Choroid plexus epithelial cell (primary cell): Measurements from ENCODE around the gene XPO6.

Source experiments
- DNase-seq: peaks from one replicate; pipeline ENCODE4 v3.0.0-alpha.2; 2010; ENCODE audit warnings: low read depth
- H3K4me3 ChIP-seq: 2 replicates; pipeline ENCODE4 v1.5.1; 2011; ENCODE audit warnings: low read depth, mild to moderate bottlenecking, control low read depth, low read length, moderate library complexity
- CTCF ChIP-seq: conservative IDR thresholded peaks from 2 replicates; pipeline ENCODE4 v1.5.1; 2011; ENCODE audit warnings: low read depth, mild to moderate bottlenecking, control low read depth, inconsistent platforms, low read length, moderate library complexity

XPO6 gene

GRCh38 chr16:28139530-28139929, 72.2 kb downstream of the XPO6 start:
- no peak for TF ChIP-seq CTCF
- H3K4me3 ChIP-seq, result no peak overlapping the region
- no peak for DNase-seq

- H3K4me3 ChIP-seq, result no peak overlapping the region
- peak; percentile 36 for DNase-seq
- TF ChIP-seq CTCF, result peak; percentile 49
Measured at GRCh38 chr16:28136751-28137434, 74.9 kb downstream of the XPO6 start.

GRCh38 chr16:28133666-28134065, 78.1 kb downstream of the XPO6 start:
- no peak for DNase-seq
- no peak for TF ChIP-seq CTCF
- H3K4me3 ChIP-seq, result no peak overlapping the region

- TF ChIP-seq CTCF, result no peak
- DNase-seq, result no peak
- no peak overlapping the region for H3K4me3 ChIP-seq
Measured at GRCh38 chr16:28131743-28132393, 79.9 kb downstream of the XPO6 start.

GRCh38 chr16:28131181-28131580, 80.6 kb downstream of the XPO6 start:
- DNase-seq, result no peak
- TF ChIP-seq CTCF, result no peak
- H3K4me3 ChIP-seq, result no peak overlapping the region

- no peak for DNase-seq
- no peak overlapping the region for H3K4me3 ChIP-seq
- TF ChIP-seq CTCF, result no peak
Measured at GRCh38 chr16:28130099-28131088, 81.4 kb downstream of the XPO6 start.
